Measurements from ENCODE around the gene ZFYVE9. TPM values are rescaled to one million over a fixed set of nuclear protein-coding genes. Genes with fewer than 3 reads are reported as not detected.

Gene ZFYVE9
- total RNA-seq, 1 experiment from 2014 or later = 28.4 TPM

GRCh38 chr1:52210044-52210443, 68.2 kb downstream of the ZFYVE9 start:
- no peak overlapping the region for H3K56ac ChIP-seq (ENCODE audit: insufficient read length, low read depth, low read length)
- Mint-ChIP-seq H3K4me1 (no peaks in the 10 kb centered on the region), H3K27me3 (ENCODE audit: low read depth) (no peaks in the 10 kb centered on the region), H3K9me3 (no peaks in the 10 kb centered on the region), H3K4me3 (no peak overlapping the region), H3K27ac (no peak overlapping the region), H3K36me3 (ENCODE audit: insufficient read depth in 1 of 3, low read depth in 3 of 3) (no peaks in the 10 kb centered on the region)
- 100% methylated on average over 1 of the region's 3 CpGs for WGBS (ENCODE audit: extremely low coverage, insufficient read length, low lambda C conversion rate)
- DNase-seq = no peak
- H3K23ac ChIP-seq (ENCODE audit: insufficient read length, low read depth, low read length) = no peak overlapping the region
- no peak overlapping the region for H3K14ac ChIP-seq (ENCODE audit: insufficient read depth, low read length)
- no peak overlapping the region for H3K4me2 ChIP-seq (ENCODE audit: insufficient read depth, insufficient read length, low read length)
- H3K79me2 ChIP-seq (ENCODE audit: insufficient read depth, low read length) = no peaks in the 10 kb centered on the region; the same call in none of the 2 replicates
- no peak overlapping the region for H3T11ph ChIP-seq (ENCODE audit: low read length)
- no peak overlapping the region for H4K8ac ChIP-seq (replicated peaks; ENCODE audit: insufficient read length, low read depth, low read length)
- no peak overlapping the region for H2BK5ac ChIP-seq (ENCODE audit: insufficient read length, low read length)
- no peak overlapping the region for H2BK120ac ChIP-seq (ENCODE audit: low read depth, low read length, poor library complexity, severe bottlenecking)
- H2AFZ ChIP-seq (ENCODE audit: low read length) = no peak overlapping the region
- no peak overlapping the region for H3K9ac ChIP-seq (ENCODE audit: extremely low read depth, insufficient read length, low read length)
- no peaks in the 10 kb centered on the region for H3K4me1 ChIP-seq (ENCODE audit: insufficient read depth, low read length)
- no peak overlapping the region for H2AK5ac ChIP-seq (ENCODE audit: insufficient read length, low read length)
- no peak overlapping the region for H3K27ac ChIP-seq (ENCODE audit: insufficient read length, low read depth, low read length)
- no peaks in the 10 kb centered on the region for H4K20me1 ChIP-seq (ENCODE audit: control insufficient read depth, insufficient read depth, insufficient read length)
- TF ChIP-seq CTCF (conservative IDR thresholded peaks at IDR 0.05) = no peak
- no peak overlapping the region for H2BK15ac ChIP-seq (ENCODE audit: low read depth, low read length)
- H4K5ac ChIP-seq (ENCODE audit: insufficient read length, low read depth, low read length) = no peak overlapping the region
- no peak overlapping the region for H2BK20ac ChIP-seq (ENCODE audit: low read depth, low read length, poor library complexity, severe bottlenecking)
- no peak overlapping the region for H2BK12ac ChIP-seq (ENCODE audit: insufficient read length, low read depth, low read length)
- H4K91ac ChIP-seq (ENCODE audit: insufficient read length, low read depth, low read length) = no peak overlapping the region
- no peaks in the 10 kb centered on the region for H3K27me3 ChIP-seq (ENCODE audit: insufficient read depth, low read length)
- H3K18ac ChIP-seq (ENCODE audit: insufficient read length, low read depth, low read length) = no peak overlapping the region
- no peaks in the 10 kb centered on the region for H3K23me2 ChIP-seq (ENCODE audit: insufficient read length, low read depth, low read length, poor library complexity, severe bottlenecking)
- H3K9me3 ChIP-seq (ENCODE audit: control insufficient read depth, low read depth, low read length) = no peaks in the 10 kb centered on the region
- H3K79me1 ChIP-seq (ENCODE audit: insufficient read depth, low read depth, low read length, poor library complexity, severe bottlenecking) = no peaks in the 10 kb centered on the region
- H3K4ac ChIP-seq (ENCODE audit: low read depth, low read length) = no peak overlapping the region
